ENCODE data around the gene LMF1. TPM values are rescaled to one million over a fixed set of nuclear protein-coding genes. Genes with fewer than 3 reads are reported as not detected.

The LMF1 gene
- total RNA-seq, 1 experiment from 2014 or later: 10.9 TPM

DNA sequence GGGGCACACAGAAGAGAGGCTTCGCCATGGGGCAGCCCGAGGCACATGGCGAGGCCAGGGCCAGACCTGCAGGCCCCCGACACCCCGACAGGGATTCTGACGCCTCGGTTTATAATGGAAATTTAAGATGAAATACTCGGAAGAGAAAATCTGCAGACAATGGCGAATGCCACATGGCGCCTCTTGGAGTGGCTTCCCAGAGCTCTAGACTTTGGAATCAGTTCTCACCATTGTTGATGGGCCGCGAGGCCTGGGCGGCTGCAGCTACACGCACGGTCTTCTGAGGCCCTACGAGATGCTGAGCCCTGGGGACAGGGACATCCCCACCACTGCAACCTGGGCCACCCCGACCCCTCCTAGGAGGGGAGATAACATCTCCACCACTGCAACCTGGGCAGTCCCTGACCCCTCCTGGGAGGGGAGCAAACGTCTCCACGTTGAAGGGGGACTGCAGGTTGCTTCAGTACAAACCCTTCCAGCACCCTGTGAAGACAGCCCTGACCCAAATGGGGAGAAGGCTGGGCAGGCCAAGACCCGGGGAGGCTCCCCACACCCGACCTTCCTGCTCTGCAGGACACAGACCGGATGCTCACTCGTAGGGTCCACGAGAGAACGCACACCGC is 56.9 kb downstream of the LMF1 start:
- in situ Hi-C loops (cut with HindIII; ENCODE audit: low pct_unique_long_range_greater_than_20kb, low sequenced_read_pairs): no loop called here
- DNase-seq (ENCODE audit: low read depth, low spot score): no peak

DNA sequence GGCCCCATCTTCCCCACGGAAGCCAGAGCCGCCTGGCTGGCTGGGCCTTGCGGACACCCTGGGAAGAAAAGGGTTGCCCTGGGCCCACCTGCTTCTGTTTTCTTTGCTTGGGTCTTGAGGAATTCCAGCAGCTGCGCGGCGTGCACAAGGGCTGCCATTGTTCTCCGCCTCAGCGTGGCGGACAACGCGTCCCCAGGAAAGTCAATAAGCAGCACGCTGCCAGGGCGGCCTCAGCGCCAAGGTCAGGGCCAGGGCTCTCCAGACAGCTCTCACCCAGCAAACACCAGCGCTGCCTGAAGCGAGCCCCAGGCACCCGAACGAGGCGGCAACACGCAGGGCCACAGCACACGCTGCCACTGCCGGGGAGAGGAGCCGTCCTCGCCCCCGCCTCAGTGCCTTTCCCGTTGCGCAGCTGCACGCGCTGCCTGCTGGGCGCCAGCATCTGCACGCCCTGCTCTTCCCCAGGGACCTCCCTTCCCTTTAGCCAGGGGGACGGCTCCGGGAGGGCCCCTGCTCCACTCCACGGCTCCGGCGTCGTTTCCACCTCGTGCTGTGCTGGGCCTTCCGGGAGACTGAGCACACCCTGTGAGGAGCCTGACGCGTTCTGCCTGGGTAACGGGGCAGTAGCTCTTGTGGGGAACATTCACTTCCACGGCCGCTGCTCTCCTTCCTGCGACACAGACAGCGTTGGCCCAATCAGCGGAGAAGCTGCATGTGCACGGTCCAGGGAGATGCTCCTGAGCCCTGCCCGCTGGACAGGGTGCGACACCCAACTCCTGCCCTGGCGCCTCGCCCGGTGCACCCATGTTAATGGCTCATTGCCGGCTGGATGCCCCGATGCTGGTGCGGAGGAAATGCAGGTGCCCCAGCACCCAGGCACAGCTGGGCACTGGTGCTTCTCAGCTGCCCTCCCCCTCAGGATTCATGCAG is 57.8 kb downstream of the LMF1 start:
- in situ Hi-C loops (cut with HindIII; ENCODE audit: low pct_unique_long_range_greater_than_20kb, low sequenced_read_pairs): no loop called here
- no peak for DNase-seq (ENCODE audit: low read depth, low spot score)

DNA sequence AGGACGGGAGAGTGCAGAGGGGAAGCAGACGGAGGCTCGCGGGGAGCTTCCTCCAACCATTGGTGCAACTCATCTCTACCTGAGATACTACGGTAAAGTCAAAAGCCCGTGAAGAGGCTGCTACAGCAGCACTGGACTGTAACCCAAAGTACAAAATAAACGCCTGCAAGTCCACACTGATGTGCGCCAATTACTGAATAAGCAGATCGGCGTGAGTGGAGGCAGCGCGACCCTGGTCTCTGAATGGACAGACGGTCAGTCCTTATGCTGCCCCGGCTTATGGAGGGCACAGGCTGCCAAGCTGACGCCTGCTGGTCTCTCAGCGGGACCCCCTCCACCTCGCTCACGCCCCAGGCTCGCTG is 58.5 kb downstream of the LMF1 start:
- in situ Hi-C loops (cut with HindIII; ENCODE audit: low pct_unique_long_range_greater_than_20kb, low sequenced_read_pairs): no loop called here
- DNase-seq (ENCODE audit: low read depth, low spot score): no peak

DNA sequence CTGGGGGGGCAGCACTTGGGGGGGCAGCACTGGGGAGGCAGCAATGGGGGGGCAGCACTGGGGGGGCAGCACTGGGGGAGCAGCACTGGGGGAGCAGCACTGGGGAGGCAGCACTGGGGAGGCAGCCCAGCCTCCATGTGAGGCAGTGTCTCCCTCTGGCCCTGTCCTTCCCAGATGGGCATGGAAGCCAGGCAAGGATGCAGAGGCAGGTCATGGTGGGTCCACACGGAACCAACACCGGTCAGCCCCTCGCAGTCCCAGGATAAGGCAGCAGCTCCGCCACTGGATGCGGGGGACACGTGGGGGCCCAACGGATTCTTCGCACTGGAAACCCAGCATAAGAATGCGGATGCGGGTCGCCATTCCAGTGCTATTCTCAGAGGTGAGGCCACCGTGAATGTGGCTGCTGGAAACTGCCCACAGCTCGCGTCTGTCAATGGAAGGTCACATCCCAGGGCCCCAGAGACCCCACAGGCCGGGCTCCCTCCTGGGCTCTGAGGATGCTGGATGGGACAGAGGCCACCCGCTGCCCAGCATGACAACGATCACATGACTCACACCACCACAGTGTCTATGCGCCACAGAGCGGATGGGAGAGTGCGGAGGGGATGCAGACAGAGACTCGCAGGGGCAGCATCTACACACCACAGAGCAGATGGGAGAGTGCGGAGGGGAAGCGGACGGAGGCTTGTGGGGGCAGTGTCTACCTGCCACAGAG is 59.0 kb downstream of the LMF1 start:
- in situ Hi-C loops (cut with HindIII; ENCODE audit: low pct_unique_long_range_greater_than_20kb, low sequenced_read_pairs): no loop called here

DNA sequence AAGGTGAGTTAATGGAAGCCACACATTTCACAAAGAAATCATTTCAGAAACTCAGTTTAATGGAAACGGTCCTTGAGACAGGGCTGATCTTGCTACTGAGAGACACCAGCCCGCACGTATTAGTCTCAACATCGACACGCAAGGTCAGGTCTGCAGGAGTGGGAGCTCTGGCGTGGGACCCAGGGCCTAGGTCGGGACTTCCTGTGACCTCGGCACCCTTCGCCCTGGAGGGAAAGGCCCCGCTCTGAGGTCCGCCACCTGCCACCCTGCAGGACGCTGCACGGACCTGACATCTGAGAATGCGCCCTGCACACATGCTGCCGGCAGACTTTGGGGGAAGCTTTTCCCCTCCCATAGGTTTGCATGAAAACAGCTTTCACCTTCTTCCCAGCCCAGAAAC is 59.7 kb downstream of the LMF1 start:
- in situ Hi-C loops (cut with HindIII; ENCODE audit: low pct_unique_long_range_greater_than_20kb, low sequenced_read_pairs): no loop called here
- no peak for DNase-seq (ENCODE audit: low read depth, low spot score)

More for the DNA sequence above, 59.0 kb downstream of the LMF1 start:
- no peak for DNase-seq (ENCODE audit: low read depth, low spot score)

DNA sequence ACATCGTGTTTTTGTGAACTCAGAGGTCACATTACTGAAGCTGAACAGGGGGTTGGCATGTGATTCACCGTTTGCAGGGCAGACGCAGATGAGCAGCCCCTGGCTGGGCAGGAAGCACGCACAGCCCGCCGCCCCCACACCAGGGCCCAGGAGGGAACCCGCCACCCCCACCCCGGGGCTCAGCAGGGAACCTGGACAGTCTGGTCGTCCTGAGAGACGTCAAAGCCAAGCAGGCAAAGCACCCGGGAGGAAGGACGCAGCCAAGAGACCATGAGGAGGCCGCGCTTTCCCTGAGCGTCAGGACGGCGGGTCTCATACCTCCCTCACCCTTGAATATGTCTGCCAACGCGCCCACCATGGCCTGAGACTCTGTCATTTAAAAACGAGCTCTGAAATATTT is 60.6 kb downstream of the LMF1 start:
- in situ Hi-C loops (cut with HindIII; ENCODE audit: low pct_unique_long_range_greater_than_20kb, low sequenced_read_pairs): no loop called here
- no peak for DNase-seq (ENCODE audit: low read depth, low spot score)

DNA sequence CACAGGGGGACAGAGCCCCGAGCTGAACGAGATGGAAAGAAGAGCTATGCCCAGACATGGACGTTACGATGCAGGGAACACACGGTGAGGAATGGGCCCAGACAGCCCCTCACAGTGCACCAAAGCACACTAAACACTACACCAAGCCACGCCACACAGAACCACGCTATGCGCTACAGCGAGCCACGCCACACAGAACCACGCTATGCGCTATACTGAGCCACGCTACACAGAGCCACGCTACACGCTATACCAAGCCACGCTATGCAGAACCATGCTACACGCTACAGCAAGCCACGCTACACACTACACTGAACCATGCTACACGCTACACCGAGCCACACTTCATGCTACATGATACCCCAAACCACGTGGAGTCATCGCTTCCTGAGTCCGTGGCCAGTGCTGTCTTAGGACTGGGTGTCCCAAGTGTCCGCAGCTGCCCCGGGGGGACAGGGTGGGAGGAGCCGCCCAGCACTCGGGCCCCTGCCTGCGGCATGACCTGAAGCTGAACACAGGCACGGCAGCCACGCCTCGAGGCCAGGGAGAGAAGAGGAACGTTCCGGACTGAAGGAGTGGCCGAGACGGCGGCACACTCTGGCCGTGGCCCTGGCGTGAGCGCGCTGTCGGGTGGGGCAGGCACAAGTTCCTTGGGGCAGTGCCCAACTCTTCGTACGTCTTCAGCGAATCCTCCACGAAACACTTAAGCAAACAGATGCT is 61.3 kb downstream of the LMF1 start:
- DNase-seq (ENCODE audit: low read depth, low spot score): no peak
- in situ Hi-C loops (cut with HindIII; ENCODE audit: low pct_unique_long_range_greater_than_20kb, low sequenced_read_pairs): no loop called here

DNA sequence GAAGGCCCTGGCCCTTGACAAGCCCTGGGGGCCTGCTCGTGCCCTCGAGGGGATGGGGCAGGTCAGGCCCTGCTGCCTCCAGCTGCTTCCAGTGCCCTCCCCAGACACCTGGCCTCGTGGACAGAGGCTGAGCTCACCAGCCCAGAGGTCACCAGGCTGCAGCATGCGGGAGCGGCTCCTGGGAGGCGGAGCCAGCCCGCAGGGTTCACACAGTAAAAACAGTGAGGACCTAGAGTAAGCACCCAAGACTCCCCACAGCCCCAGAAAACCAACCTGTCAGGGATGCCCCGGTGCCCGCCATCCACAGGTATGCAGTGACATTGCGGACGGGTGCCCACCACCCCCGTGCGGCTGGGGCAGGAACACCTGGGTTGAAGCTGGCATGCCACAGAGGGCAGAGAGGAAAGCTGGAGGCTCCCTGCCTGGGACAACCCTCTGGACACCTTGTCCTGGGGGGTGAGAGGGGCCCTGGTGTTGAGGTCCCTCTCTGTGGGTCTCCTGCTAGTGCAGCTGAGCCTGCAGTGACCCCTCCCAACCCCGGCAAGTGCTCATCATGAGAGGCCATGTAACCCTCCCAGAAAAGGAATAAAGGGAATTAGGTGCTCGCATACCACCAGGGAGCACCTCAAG is 62.1 kb downstream of the LMF1 start:
- no peak for DNase-seq (ENCODE audit: low read depth, low spot score)
- in situ Hi-C loops (cut with HindIII; ENCODE audit: low pct_unique_long_range_greater_than_20kb, low sequenced_read_pairs): no loop called here

DNA sequence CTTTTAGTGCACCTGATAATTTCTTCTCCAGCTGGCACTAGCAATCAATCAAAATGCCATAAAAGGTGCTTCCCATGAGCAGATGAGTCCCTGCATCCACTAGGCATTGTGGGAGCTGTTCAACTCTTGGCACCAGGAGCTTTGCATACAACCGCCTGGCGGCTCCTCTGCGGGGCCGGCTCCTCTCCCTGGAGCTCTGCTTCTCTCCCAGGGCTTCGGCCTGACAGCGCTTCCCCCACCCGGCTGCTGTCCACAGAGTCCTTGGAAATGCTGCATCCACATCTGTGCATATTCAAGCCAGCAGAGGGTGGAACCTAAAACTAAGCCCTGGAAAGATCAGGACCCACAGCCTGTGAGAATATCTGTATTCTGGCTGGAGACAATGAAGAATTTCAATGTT is 62.9 kb downstream of the LMF1 start:
- no peak for DNase-seq (ENCODE audit: low read depth, low spot score)
- in situ Hi-C loops (cut with HindIII; ENCODE audit: low pct_unique_long_range_greater_than_20kb, low sequenced_read_pairs): no loop called here

DNA sequence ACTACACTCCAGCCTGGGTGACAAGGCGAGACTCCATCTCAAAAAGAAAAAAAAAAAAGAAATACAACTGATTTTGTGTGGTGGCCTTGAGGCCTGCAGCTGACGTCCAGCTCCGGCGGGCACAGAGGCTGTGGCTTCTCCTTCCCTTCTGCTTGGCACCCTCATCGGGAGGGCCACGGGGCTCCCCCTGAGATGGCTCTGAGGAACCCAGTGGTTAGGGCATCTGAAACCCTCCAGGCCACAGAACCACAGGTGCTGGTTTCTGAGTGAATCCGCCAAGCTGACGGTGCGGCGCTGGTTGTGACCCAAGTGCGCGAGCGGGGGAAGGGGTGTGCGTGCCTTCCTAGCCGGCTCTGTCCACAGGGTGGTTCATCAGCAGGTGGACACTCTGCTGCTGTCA is 63.4 kb downstream of the LMF1 start:
- DNase-seq (ENCODE audit: low read depth, low spot score): no peak
- in situ Hi-C loops (cut with HindIII; ENCODE audit: low pct_unique_long_range_greater_than_20kb, low sequenced_read_pairs): no loop called here

DNA sequence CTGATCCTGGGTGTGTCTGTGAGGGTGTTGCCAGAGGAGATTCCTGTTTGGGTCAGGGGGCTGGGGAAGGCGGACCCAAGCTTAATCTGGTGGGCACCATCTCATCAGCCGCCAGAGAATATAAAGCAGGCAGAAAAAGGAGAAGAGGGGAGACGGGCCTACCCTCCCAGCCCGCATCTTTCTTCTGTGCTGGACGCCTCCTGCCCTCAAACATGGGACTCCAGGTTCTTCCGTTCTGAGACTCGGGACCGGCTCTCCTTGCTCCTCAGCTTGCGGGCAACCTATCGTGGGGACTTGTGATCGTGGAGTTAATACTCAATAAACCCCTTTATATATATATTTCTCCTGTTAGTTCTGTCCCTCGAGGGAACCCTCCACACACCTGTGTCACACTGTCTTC is 64.5 kb downstream of the LMF1 start:
- in situ Hi-C loops (cut with HindIII; ENCODE audit: low pct_unique_long_range_greater_than_20kb, low sequenced_read_pairs): no loop called here
- DNase-seq (ENCODE audit: low read depth, low spot score): no peak

DNA sequence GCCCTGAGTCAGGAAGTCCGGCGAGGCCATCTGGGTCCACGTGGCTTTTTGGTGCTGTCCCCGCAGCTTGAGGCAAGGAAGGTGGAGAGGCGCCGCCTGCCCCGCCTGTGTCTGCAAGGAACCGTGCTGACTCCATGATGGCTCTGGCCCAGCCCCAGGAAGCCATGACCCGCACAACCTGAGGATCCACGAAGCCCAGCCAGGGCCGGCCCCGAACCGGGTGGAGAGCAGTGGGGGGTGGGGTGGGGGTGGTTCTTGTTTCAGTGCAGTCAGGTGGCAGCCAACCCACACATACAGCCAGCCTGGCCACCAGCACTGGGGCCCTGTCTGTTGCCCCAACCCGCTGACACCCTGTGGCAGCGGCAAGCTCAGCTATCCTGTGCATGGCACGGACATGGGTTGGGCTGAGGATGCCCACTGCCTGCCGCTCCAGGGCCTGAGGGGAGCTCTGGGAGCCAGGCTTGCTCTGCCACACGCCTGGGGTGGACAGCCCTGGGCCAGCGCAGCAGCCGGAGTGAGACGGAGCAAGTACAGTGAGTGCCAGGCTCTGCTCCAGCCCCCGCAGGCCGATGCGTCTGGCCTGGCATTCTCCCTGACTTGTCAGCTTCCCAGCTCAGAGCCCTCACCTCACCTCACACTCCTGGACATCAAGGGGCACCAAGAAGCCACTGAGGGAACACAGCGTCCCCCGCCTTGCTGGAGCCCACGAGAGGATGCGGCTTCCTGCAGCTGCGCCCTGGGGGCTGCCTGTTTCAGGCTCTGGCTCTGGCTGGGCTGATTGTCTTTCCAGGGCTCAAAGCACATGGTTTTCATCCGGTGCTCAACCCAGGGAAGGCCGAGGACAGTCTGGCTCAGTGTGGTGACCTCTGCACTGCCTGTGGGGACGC is 68.8 kb downstream of the LMF1 start:
- peak; percentile 20 for DNase-seq (ENCODE audit: low read depth, low spot score)
- in situ Hi-C loops (cut with HindIII; ENCODE audit: low pct_unique_long_range_greater_than_20kb, low sequenced_read_pairs): no loop called here

DNA sequence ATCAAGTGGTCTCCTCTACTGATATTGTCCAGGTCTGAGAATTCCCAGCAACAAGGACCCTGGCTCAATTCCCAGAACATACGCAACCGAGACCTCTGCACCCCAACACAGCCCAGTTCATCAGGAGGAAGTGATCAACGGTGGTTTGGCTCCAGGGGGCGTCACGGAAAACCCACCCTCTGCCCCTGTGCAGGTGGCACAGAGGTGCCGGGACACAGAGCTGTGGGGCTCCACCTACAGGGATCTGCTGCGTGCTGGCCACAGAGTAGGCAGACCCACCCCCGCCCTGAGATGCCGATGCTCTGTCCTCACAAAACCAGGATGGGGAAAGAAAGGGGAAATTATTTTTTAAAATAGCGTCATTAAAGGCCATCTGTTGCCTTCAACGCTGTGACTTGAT is 69.6 kb downstream of the LMF1 start:
- DNase-seq (ENCODE audit: low read depth, low spot score): no peak
- in situ Hi-C loops (cut with HindIII; ENCODE audit: low pct_unique_long_range_greater_than_20kb, low sequenced_read_pairs): no loop called here

DNA sequence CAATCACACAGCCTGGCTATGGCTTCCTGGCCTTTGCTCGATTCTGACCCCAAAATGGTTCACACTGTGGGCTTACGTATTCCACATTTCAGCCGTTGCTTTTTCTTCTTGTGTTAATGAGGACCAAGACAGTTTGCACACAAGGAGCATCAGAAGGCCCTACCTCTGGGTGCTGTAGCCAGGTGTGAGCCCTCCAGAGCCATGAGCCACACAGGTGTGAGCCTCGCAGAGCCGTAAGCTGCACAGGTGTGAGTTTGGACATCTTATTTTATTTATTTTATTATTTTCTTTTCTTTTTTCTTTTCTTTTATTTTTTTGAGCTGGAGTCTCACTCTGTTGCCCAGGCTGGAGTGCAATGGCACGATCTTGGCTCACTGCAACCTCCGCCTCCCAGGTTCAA is 70.6 kb downstream of the LMF1 start:
- in situ Hi-C loops (cut with HindIII; ENCODE audit: low pct_unique_long_range_greater_than_20kb, low sequenced_read_pairs): no loop called here
- no peak for DNase-seq (ENCODE audit: low read depth, low spot score)

DNA sequence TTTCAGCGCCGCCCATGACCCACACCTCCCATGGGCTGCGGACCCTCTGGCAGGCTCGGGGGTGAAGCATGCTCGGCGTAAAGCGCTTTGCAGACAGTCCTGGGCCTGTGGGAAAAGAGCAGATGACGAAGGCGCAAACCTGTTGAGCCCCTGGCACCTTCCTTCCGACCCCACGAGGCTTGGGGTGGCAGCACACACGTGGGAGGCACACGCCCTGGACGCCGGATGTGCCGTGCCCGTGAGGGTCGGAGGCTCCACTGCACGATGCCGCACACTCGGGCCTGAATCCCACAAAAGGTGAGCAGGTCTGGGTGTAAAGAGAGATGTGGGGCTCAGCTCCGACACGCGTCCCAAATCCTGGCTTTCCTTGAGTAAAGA is 71.1 kb downstream of the LMF1 start:
- no peak for DNase-seq (ENCODE audit: low read depth, low spot score)
- in situ Hi-C loops (cut with HindIII; ENCODE audit: low pct_unique_long_range_greater_than_20kb, low sequenced_read_pairs): no loop called here

DNA sequence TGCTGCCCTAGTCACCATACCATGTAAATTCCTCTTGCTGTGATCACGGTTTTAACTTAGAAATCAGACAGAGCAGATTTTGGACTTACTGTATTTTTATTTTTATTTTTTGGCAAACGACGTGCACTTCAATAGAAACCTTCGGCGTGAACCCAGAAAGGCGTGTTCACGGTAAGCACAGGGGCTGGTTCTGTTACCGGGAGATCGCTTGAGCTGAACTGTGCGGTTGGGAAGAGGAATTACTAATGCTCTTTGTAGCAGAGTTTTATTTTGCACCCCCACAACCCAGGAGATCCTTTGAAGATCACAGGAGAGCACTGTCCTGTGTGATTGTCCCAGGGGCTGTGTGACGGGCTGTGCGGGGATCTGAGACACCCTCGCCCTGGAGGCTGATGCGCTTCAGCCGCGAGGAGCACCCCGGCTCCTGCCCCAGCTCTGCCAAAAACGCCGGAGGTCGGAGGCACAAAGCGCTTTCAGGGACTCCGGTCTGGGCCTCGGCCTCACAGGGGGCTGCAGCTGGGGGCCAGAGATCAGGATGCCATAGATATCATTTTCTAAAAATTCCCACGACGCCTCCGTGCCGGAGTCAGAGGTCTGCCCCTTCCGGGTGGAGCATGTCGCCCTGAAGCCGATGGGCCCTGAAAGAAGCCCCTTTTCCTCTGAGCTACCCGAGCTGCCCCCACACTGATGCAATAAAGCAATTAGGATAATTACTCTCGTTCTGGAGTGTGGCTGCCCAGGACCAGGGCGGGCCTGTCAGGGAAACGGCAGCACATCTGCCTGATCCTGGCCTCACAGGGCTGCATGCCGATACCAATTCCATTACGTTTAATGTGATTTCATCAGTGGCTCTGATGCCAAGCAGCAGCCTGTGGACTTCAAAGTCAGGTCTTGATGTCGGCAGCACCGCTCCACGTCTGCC is 71.8 kb downstream of the LMF1 start:
- in situ Hi-C loops (cut with HindIII; ENCODE audit: low pct_unique_long_range_greater_than_20kb, low sequenced_read_pairs): no loop called here
- no peak for DNase-seq (ENCODE audit: low read depth, low spot score)
